Testis (tissue), 2 donors: ENCODE data around the gene KIR2DL3.

ENCODE experiments used
- CTCF ChIP-seq, 3 experiments: fragments of 450-650 bp in 2 of 3; fragments of 200-600 bp in 1 of 3; sonication (generic) in 1 of 3; IDR thresholded peaks; one replicate each; pipeline ENCODE4 v1.5.1; 2016 to 2019; ENCODE audit warnings: antibody characterized with exemption in 3 of 3, mild to moderate bottlenecking in 2 of 3, moderate library complexity in 1 of 3
- POLR2A ChIP-seq: fragments of 450-650 bp; IDR thresholded peaks from one replicate; pipeline ENCODE4 v1.6.1; 2017; ENCODE audit warnings: antibody characterized with exemption, mild to moderate bottlenecking, moderate library complexity

GRCh38 chr19:54739587-54740497 is 1.5 kb downstream of the KIR2DL3 start:
- TF ChIP-seq CTCF (IDR thresholded peaks at IDR 0.05) (no peak), POLR2A (no peak)
